NCI-H2081 (cell line): ENCODE results near the gene LALBA.
"Not testable (repeated sequence)": the region's sequence is repeated elsewhere in the genome, so short reads cannot be mapped to it uniquely, and the experiment has no call there.

Experiments used
- DNase-seq, 2 experiments: peaks; one replicate each; lab custom pipeline; 2025; lab: John Stamatoyannopoulos, UW

The LALBA gene

GRCh38 chr12:48569946-48570345, at the start of gene LALBA:
Gene LALBA (minus strand): TSS chr12:48570046. CDS start chr12:48570020, 26 bp downstream.
- DNase-seq, result no peak

- peak; percentile 69 to 79 for DNase-seq
Measured at GRCh38 chr12:48618541-48618940, 48.7 kb upstream of the LALBA start.

- peak in 1 of 2 experiments; percentile 15 for DNase-seq
Measured at GRCh38 chr12:48615681-48616080, 45.8 kb upstream of the LALBA start.

GRCh38 chr12:48613321-48613720, 43.5 kb upstream of the LALBA start:
- no peak for DNase-seq

- no peak for DNase-seq
Measured at GRCh38 chr12:48602192-48602989, 32.5 kb upstream of the LALBA start.

GRCh38 chr12:48601013-48601756, 31.3 kb upstream of the LALBA start:
- no peak for DNase-seq

GRCh38 chr12:48600552-48600951, 30.7 kb upstream of the LALBA start:
- no peak for DNase-seq

GRCh38 chr12:48592591-48593086, 22.8 kb upstream of the LALBA start:
- no peak for DNase-seq

- DNase-seq, result no peak
Measured at GRCh38 chr12:48586361-48586760, 16.5 kb upstream of the LALBA start.

- DNase-seq, result no peak
Measured at GRCh38 chr12:48583728-48584127, 13.9 kb upstream of the LALBA start.

GRCh38 chr12:48580831-48581230, 11.0 kb upstream of the LALBA start:
- DNase-seq, result no peak

- DNase-seq, result no peak
Measured at GRCh38 chr12:48572326-48572725, 2.5 kb upstream of the LALBA start.

GRCh38 chr12:48567731-48568130, 2.1 kb downstream of the LALBA start:
- DNase-seq, result no peak

- DNase-seq, result no peak
Measured at GRCh38 chr12:48557919-48558318, 11.9 kb downstream of the LALBA start.

- no peak for DNase-seq
Measured at GRCh38 chr12:48556631-48557030, 13.2 kb downstream of the LALBA start.

- DNase-seq, result not testable (repeated sequence)
Measured at GRCh38 chr12:48553666-48554343, 16.0 kb downstream of the LALBA start.

GRCh38 chr12:48551636-48552035, 18.2 kb downstream of the LALBA start:
- not testable (repeated sequence) for DNase-seq

GRCh38 chr12:48547012-48547411, 22.8 kb downstream of the LALBA start:
- DNase-seq, result not testable (repeated sequence)

- DNase-seq, result no peak
Measured at GRCh38 chr12:48545833-48546469, 23.9 kb downstream of the LALBA start.

GRCh38 chr12:48542300-48542928, 27.4 kb downstream of the LALBA start:
- DNase-seq, result no peak

- no peak for DNase-seq
Measured at GRCh38 chr12:48536602-48537001, 33.2 kb downstream of the LALBA start.
